MCF 10A (cell line): Measurements from ENCODE around the gene HSPA1B. TPM values are rescaled to one million over a fixed set of nuclear protein-coding genes. Genes with fewer than 3 reads are reported as not detected.
"Not testable (repeated sequence)": the region's sequence is repeated elsewhere in the genome, so short reads cannot be mapped to it uniquely, and the experiment has no call there.

Source experiments
- BruUV-seq: library from RNA; stranded (reverse); fragments of 400-500 nt; replicated peaks from 2 replicates; lab custom pipeline; 2021; lab: Mats Ljungman, UMichigan
- CTCF ChIA-PET: fragments of 300-600 bp; sonication (Branson Sonifier 250); formaldehyde crosslinking; extraction: SDS; loops from one replicate; lab custom pipeline; 2021; ENCODE audit warnings: antibody characterized with exemption, inconsistent platforms; lab: Yijun Ruan, JAX
- POLR2A ChIA-PET: fragments of 300-600, 350-650 bp; sonication (Branson Sonifier 250); formaldehyde crosslinking; extraction: SDS; loops from one replicate; lab custom pipeline; 2020; ENCODE audit warnings: antibody characterized with exemption, inconsistent platforms; lab: Yijun Ruan, JAX
- DNase-seq: peaks from one replicate; pipeline ENCODE4 v3.0.0-alpha.2; 2018; ENCODE audit not compliant: unreplicated experiment
- H3K27ac Mint-ChIP-seq: one replicate; pipeline ENCODE4 v1.8.0; 2022; ENCODE audit warnings: mild to moderate bottlenecking, low read depth, mixed read lengths; ENCODE audit not compliant: unreplicated experiment
- H3K27me3 Mint-ChIP-seq: one replicate; pipeline ENCODE4 v1.8.0; 2022; ENCODE audit warnings: mixed read lengths; ENCODE audit not compliant: insufficient read depth, unreplicated experiment
- H3K36me3 Mint-ChIP-seq: one replicate; pipeline ENCODE4 v1.8.0; 2022; ENCODE audit warnings: mild to moderate bottlenecking, moderate library complexity, mixed read lengths; ENCODE audit not compliant: insufficient read depth, unreplicated experiment
- H3K4me1 Mint-ChIP-seq: one replicate; pipeline ENCODE4 v1.8.0; 2022; ENCODE audit warnings: mixed read lengths; ENCODE audit not compliant: insufficient read depth, unreplicated experiment
- H3K4me3 Mint-ChIP-seq: one replicate; pipeline ENCODE4 v1.8.0; 2022; ENCODE audit warnings: mild to moderate bottlenecking, moderate library complexity, mixed read lengths; ENCODE audit not compliant: unreplicated experiment
- H3K9me3 Mint-ChIP-seq: one replicate; pipeline ENCODE4 v1.8.0; 2022; ENCODE audit warnings: mixed read lengths; ENCODE audit not compliant: unreplicated experiment
- CTCF ChIP-seq: fragments of 200-600 bp; IDR thresholded peaks from one replicate; pipeline ENCODE4 v1.8.0; 2022; ENCODE audit warnings: antibody characterized with exemption, mild to moderate bottlenecking; ENCODE audit not compliant: unreplicated experiment
- intact Hi-C: fragments of 100-400 bp; cut with micrococcal nuclease; formaldehyde crosslinking; loops from 2 replicates; pipeline ENCODE4 v1.14.1; 2022
- total RNA-seq: library from RNA; stranded (reverse); gene quantifications from 2 replicates; pipeline ENCODE4 v1.2.3, GENCODE V29; 2022

The HSPA1B gene
- total RNA-seq, 1 experiment from 2014 or later = 29.8 TPM

GRCh38 chr6:31861919-31862343 lies 34.4 kb downstream of the HSPA1B start:
- H3K4me3 Mint-ChIP-seq = peak overlapping the region; percentile 89
- intact Hi-C loops = loop anchor here (2.0 kb wide), 1 partner anchor 47 kb away; the partner anchor contains the start of genes HSPA1A and HSPA1L
- H3K9me3 Mint-ChIP-seq = no peaks in the 10 kb centered on the region
- no peak for TF ChIP-seq CTCF
- BruUV-seq = no TSS peak
- ChIA-PET POLR2A (interaction anchor here (0.6 to 2.4 kb wide), 13 partner anchors 12 to 1079 kb away, joined by 3 to 32 read pairs (median 5); partner anchors contain the start of genes HSPA1B, LY6G6C and VARS1), CTCF (interaction anchor here (0.6 kb wide), 1 partner anchor 23 kb away, joined by 3 read pairs; no protein-coding TSS in a partner anchor)
- H3K4me1 Mint-ChIP-seq = peaks cover 10% of the 10 kb centered on the region
- H3K36me3 Mint-ChIP-seq = peaks cover 38% of the 10 kb centered on the region
- H3K27ac Mint-ChIP-seq = peak overlapping the region; percentile 66
- DNase-seq = no peak
- H3K27me3 Mint-ChIP-seq = no peaks in the 10 kb centered on the region

- Mint-ChIP-seq H3K27ac (peak within 1 kb of the TSS; percentile 66), H3K9me3 (no peaks in the 10 kb centered on the region), H3K4me3 (peak within 1 kb of the TSS; percentile 89), H3K4me1 (peaks cover 10% of the 10 kb centered on the region), H3K27me3 (no peaks in the 10 kb centered on the region), H3K36me3 (peaks cover 31% of the 10 kb centered on the region)
- TF ChIP-seq CTCF = no peak
- ChIA-PET CTCF (interaction anchor here (0.5 to 0.9 kb wide), 7 partner anchors 23 to 792 kb away, joined by 3 to 4 read pairs (median 3); partner anchors contain the start of gene LY6G5C), POLR2A (interaction anchor here (0.6 to 2.4 kb wide), 37 partner anchors 12 to 1078 kb away, joined by 3 to 32 read pairs (median 5); partner anchors contain the start of genes ATF6B, BAG6, CFB and CSNK2B)
- BruUV-seq = TSS peak; percentile 57
- peak; percentile 100 for DNase-seq
- intact Hi-C loops = loop anchor here (1.0 to 2.0 kb wide), 4 partner anchors 28 to 182 kb away; partner anchors contain the start of genes HSPA1A and HSPA1L
Measured at GRCh38 chr6:31862344-31863235, 35.1 kb downstream of the HSPA1B start, which contains the start of gene NEU1. Gene NEU1, minus strand, starts transcription at chr6:31862821. Its CDS starts 45 bp downstream, at chr6:31862776.

- BruUV-seq, H3K9me3 Mint-ChIP-seq, H3K27me3 Mint-ChIP-seq, intact Hi-C loops, H3K4me1 Mint-ChIP-seq, DNase-seq: not testable (repeated sequence)
- peak overlapping the region; percentile 89 for H3K4me3 Mint-ChIP-seq
- H3K27ac Mint-ChIP-seq = peak overlapping the region; percentile 66
- H3K36me3 Mint-ChIP-seq = peaks cover 16% of the 10 kb centered on the region
- CTCF ChIA-PET = interaction anchor here (0.6 to 1.2 kb wide), 9 partner anchors 20 to 316 kb away, joined by 3 to 5 read pairs (median 3); partner anchors contain the start of genes LSM2 and NFKBIL1
- POLR2A ChIA-PET = interaction anchor here (0.6 to 2.4 kb wide), 14 partner anchors 9 to 1107 kb away, joined by 3 to 32 read pairs (median 8); partner anchors contain the start of genes BAG6, CLIC1, CSNK2B and DXO
Measured at GRCh38 chr6:31864123-31864562, 36.6 kb downstream of the HSPA1B start.

GRCh38 chr6:31864818-31865204 lies 37.3 kb downstream of the HSPA1B start:
- H3K27ac Mint-ChIP-seq = no peak overlapping the region
- peaks cover 10% of the 10 kb centered on the region for H3K4me1 Mint-ChIP-seq
- no peak for TF ChIP-seq CTCF
- no peaks in the 10 kb centered on the region for H3K27me3 Mint-ChIP-seq
- BruUV-seq = no TSS peak
- intact Hi-C loops = no loop called here
- peaks cover 9% of the 10 kb centered on the region for H3K36me3 Mint-ChIP-seq
- no peak for DNase-seq
- POLR2A ChIA-PET = interaction anchor here (0.5 to 1.8 kb wide), 2 partner anchors 153 to 189 kb away, joined by 3 to 4 read pairs; no protein-coding TSS in a partner anchor
- CTCF ChIA-PET = interaction anchor here (0.7 to 1.1 kb wide), 5 partner anchors 19 to 153 kb away, joined by 3 to 5 read pairs (median 3); no protein-coding TSS in a partner anchor
- H3K9me3 Mint-ChIP-seq = no peaks in the 10 kb centered on the region
- no peak overlapping the region for H3K4me3 Mint-ChIP-seq
